HL-60 (cell line): ENCODE measurements around the gene FOXA1.
"Not testable (repeated sequence)": the region's sequence is repeated elsewhere in the genome, so short reads cannot be mapped to it uniquely, and the experiment has no call there.

Experiments used
- CTCF ChIP-seq: IDR thresholded peaks from one replicate; pipeline ENCODE4 v1.5.1; 2011; ENCODE audit warnings: low read length, control low read depth, inconsistent platforms; ENCODE audit not compliant: insufficient read depth
- POLR2AphosphoS5 ChIP-seq: IDR thresholded peaks from 2 replicates; pipeline ENCODE4 v1.6.1; 2012; ENCODE audit warnings: low read depth
- REST ChIP-seq: IDR thresholded peaks from 2 replicates; pipeline ENCODE4 v1.6.1; 2012; ENCODE audit warnings: low read depth; ENCODE audit not compliant: insufficient replicate concordance
- SPI1 ChIP-seq: IDR thresholded peaks from 2 replicates; pipeline ENCODE4 v1.6.1; 2012; ENCODE audit warnings: low read depth, mild to moderate bottlenecking, borderline replicate concordance

GRCh38 chr14:37555596-37555995 is 39.5 kb downstream of the FOXA1 start:
- not testable (repeated sequence) for TF ChIP-seq CTCF, SPI1, POLR2AphosphoS5, REST
